Measurements from ENCODE around the gene SEPTIN5.
"Not testable (repeated sequence)": the region's sequence is repeated elsewhere in the genome, so short reads cannot be mapped to it uniquely, and the experiment has no call there.

The SEPTIN5 gene

DNA sequence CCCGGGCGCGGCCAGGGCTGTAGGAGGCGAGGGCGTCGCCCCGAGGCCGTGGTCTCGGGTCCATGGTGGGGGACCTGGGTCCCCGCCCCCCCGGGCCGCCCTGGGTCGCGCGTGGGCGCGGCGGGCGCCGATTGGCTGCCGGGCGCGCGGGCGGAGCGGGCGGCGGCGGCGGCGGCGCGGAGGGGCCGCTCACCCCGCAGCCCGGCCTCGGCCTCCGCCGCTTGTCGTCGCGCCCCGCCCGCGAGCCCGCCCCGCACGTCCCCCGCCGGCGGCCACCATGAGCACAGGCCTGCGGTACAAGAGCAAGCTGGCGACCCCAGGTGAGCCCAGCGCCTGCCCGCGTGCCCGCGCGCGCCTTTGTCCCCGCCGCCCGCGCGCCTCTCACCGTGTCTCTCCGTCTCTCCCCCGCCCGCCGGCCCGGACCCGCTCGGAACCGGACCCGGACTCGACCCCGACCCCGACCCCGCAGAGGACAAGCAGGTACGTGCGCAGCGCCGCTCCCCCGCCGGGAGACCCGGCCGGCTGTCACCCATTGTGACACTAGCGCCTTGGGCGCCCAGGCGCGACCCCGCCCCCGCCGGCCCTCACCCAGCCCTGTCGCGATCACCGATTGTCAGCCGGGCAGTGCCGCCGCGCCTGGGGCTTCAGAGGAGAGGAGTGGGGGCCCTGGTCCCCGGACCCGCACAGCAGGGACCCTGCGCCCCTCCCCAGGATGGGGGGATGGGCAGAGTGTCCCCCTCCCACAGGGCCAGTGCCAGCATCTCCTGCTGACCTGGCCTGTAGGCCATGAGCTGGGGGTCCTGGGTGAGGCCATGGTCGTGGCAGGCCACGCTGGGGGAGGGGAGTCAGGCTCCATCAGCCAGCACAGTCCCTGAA is at the start of gene SEPTIN5:
SEPTIN5 (plus strand) TSS at position 192 of the 876 bp plus-strand sequence; CDS start at position 278, 86 bp downstream.
- no peak for DNase-seq

DNA sequence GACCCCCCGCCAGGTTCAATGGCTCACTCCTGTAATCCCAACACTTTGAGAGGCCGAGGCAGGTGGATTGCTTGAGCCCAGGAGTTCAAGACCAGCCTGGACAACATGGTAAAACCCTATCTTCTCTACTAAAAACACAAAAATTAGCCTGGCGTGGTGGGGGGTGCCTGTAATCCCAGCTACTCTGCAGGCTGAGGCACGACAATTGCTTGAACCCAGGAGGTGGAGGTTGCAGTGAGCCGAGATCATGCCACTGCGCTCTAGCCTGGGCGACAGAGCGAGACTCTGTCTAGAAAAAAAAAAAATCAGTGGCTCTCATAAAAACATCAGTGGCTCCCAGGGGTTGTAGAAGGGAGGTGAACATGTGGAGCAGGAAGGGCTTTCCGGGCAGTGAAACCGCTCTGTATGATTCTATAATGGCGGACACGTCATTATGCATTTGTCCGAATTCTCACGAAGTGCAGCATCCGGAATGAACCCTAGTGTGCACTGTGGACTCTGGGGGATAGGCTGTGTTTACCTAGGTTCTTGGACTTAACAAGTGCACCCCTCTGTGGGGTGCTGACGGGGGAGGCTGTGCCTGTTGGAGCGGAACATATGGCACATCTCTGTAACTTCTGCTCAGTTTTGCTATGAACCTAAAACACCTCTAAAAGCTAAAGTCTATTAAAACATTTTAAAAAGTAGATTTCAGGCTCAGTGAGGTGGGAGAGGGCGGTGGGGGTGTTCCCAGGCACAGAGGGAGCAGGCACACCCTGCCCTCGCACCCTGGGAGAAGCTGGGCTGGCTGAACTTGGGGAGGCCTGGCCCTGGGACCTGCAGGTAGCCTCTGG is 49.1 kb upstream of the SEPTIN5 start:
- no peak for DNase-seq

DNA sequence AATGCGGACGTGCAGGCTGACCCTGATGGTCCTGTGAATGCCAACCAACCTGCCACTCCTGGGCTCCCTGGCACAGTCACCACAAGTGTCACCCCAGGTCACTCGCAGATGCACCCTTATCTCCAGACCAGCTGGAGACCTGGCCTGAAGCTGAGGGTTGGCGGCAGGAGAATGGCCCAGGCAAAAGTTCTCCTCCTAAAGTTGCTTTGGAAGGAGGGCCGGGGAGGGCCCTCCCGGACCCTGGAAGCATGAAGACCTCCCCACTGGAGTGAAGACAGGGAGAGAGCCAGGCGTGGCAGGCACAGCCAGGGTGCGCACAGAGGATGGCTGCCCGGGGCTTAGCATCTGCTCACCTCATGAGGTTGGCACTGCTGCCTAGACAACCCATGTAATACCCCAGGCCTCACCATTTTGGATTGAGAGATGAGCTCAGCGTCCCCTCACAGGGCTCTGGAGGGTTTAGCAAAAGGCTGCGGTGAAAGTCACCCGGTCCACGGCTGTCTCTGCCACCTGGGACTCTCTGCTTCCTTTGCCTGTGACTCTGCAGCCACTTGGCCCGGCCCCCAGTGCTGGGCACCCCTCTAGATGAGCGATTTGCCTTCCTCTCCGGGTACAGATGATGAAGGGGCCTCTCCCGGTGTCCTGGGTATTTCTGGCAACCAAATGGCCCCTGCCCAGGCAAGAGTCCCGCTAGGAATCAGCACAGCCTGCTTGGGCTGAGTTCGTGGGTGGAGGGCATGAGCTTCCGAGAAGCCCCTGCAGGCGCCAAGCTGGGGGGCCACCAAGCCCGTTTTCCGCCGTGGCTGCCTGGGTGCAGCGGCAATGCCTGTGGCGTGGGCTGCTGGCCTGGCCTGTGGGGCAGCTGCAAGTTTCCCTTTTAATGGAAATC is 48.3 kb upstream of the SEPTIN5 start:
- DNase-seq, result no peak

DNA sequence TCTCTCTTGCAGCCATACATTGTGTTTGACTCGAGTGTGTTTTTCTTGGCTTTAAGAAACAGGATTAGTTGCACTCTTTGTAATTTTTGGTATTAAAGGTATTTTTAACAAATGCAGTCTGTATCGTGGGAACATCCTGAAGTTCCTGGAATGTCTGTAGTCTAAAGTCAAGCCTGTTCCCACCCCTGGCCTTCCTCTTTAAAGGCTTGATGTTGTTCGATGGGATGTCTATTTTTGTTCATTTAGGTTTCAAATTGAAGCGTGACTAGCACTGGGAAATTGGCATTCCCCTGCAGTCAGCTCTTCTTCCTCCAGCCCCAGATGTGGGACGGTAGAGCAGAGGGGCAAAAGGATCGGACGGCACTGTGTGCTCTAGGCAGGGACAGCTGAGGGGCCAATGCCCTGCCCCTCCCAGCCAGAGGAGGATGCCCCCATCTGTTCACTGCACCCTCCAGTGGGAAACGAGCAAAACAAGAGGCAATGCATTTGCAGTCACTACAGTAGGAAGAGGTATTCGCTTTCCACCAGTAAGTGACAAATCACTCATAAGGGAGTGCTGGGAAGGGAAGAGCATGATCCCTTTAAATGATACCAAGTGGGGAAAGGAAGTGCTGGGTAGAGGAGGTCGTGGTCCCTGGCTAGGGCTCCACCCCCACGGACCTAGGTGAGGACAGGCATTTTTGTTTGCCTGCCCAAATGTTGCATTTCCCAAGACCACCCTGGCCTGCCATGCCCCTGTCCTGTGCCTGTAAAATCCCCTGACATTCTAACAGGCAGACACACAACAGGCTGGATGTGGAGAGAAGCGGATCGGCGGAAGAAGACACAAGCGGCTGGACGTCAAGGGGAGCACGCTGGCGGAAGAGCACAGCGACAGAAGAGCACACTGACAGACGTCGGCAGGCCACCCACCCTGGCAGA is 47.4 kb upstream of the SEPTIN5 start:
- peak; percentile 59 for DNase-seq

DNA sequence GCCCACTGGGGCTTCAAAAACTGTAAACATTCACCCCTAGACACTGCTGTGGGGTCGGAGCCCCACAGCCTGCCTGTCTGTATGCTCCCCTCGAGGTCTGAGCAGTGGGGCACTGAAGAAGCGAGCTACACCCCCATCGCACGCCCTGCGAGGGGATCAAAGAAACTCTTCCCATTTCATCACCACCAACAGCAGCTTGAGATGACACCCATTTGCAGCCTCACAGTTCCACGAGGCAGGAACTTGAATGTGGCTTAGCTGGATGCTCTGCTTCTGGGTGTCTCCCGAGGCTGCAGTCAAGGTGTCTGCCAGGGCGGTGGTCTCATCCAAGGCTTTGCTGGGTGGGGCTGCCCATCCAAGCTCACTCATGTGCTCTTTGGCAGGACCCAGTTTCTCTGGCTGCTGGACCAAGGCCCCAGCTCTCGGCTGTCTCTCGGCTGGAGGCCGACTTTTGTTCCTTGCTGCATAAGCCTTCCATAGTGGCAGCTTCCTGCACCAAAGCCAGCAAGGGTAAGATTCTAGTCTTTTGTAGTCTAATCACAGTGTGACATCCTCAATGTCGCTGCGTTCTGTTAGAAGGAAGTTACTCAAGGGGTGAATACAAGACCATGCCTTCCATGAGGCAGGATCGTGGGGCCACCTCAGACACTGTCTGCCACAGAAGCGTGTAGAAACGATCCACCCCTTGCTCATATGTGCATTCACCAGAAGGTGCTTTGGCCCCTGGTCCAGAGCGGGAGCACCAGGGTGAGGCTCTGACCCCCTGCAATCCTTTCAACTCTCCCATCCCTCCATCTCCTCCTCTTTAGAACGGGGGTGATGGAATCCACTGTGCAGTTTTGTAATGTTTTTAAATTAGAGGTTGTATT is 46.2 kb upstream of the SEPTIN5 start:
- no peak for DNase-seq

DNA sequence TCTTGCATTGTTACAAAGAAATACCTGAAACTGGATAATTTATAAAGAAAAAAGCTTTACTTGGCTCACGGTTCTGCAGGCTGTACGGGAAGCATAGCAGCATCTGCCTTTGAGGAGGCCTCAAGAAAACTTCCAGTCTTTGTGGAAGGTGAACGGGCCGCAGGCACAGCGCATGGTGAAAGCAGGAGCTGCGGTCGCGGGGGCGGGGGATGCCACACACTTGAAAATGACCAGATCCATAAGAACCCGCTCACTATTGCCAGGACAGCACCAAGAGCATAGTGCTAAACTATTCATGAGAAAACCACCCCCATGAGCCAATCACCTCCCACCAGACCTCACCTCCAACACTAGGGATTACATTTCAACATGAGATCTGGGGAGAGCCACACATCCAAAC is 45.6 kb upstream of the SEPTIN5 start:
- DNase-seq, result no peak

DNA sequence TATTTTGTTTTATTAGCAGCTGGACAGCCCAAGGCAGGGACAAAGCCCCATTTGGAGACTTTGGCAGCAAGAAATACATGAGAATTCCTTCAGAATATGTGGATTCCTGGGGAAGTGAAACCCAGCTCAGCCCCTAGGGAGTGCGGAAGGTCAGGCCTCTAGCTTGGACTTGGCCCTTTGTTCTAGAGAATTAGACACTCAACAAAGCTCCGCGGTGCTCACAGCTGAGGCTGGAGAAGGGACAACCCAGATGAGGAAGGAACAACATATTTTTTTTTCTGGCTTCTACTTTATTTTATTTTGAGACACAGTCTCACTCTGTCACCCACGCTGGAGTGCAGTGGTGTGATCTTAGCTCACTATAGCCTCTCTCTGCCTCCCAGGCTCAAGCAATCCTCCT is 44.7 kb upstream of the SEPTIN5 start:
- no peak for DNase-seq

DNA sequence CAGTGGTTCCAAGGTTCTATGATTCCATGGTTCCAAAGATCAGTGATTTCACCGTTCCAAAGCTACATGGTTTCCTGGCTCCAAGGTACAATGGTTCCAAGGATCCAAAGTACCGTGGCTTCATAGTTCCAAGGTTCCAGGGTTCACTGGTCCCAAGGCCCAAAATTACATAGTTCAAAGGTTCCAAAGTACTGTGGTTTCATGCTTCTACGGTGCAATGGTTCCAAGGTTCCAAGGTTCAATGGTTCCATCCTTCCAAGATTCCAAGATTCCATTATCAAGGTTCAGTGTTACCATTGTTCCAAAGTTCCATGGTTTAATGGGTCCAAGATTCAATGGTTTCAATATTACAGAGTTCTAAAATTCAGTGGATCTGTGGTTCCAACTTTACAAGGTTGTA is 43.0 kb upstream of the SEPTIN5 start:
- no peak for DNase-seq

DNA sequence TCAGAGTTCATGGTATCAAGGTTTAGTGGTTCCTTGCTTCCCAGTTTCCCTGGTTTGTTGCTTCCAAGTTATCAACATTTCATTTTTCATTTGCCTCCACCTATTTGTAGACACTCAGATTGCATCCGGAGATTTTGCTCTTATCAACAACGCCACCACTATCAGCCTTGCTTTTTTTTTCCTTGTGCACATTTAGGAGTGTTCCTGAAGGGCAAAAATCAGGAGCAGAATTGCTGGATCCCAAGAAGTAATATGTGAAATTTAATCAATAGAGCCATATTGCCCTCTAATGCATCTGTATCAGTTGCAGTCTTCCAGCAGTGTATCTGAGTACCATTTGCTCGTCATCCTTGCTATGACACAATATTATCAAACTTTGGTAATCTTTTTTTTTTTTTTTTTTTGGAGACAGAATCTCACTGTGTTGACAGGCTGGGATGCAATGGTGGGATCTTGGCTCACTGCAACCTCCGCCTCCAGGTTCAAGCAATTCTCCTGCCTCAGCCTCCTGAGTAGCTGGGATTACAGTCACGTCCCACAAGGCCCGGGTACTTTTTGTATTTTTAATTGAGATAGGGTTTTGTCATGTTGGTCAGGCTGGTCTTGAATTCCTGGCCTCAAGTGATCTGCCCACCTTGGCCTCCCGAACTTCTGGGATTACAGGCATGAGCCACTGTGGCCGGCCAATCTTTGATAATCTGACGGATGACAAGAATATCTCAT is 42.1 kb upstream of the SEPTIN5 start:
- DNase-seq, result no peak

DNA sequence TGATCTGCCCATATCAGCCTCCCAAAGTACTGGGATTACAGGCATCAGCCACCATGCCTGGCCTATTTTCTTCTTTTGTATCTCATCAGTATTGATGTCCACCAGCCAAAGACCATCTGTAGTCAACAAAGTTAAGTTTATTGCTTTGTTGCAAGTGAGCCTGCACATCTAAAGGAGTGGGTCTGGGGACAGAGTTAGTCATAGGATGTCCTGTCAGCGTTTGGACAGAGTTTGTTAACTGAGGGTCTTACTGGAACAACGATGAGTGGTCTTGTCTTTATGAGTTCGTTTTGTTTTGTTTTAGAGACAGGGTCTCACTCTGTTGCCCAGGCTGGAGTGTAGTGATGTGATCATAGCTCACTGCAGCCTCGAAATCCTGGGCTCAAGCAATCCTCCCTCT is 40.6 kb upstream of the SEPTIN5 start:
- DNase-seq, result no peak

DNA sequence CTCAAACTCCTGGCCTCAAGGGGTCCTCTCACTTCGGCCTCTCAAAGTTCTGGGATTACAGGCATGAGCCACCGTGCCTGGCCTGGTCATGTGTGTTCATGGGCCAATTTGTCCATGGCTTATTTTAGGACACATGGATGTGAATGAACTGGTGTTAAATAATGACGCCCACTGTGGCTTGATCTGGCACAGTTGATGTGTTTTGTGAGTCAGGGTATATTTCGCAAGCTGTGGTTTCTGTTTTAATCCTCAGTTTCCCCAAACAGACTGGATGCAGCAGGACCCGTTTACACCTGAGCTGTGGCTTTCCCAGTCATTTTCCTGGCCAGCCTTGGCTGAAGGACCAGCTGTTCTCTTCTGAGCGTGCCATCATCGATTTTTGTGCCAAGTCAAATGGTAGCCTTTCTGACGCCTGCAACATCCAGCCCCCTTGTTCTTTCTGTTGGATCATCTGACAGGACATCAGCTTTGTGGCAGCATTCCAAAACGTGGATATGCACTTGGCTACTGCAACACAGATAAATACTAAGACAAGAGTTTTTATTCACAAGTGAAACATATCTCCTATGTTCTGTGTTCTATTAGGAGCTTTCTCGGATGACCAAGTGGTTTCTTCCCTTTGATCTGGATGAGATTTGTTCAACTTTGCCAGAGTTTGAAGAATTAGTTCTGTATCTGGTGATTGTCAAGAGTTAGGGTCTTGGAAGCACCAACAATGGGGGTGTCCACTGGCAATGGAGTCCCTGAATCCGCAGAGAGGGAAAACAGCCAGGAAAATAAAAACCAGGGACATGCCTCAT is 40.0 kb upstream of the SEPTIN5 start:
- no peak for DNase-seq

DNA sequence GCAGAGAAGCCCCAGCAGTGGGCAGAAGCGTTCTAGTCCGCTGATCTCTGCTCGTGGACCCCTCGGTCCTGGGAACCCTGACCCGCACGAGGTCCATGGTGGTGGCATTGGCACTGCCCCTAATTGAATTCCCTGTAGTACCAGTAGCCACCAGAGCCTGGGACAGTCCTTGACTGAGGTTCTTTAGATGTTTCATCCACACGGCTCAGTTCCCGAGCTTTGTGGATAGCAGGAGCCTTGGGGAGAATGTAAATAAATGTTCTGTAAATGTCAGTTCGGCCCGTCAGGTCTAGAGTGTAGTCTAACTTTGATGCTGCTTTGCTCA is 39.4 kb upstream of the SEPTIN5 start:
- DNase-seq, result no peak

DNA sequence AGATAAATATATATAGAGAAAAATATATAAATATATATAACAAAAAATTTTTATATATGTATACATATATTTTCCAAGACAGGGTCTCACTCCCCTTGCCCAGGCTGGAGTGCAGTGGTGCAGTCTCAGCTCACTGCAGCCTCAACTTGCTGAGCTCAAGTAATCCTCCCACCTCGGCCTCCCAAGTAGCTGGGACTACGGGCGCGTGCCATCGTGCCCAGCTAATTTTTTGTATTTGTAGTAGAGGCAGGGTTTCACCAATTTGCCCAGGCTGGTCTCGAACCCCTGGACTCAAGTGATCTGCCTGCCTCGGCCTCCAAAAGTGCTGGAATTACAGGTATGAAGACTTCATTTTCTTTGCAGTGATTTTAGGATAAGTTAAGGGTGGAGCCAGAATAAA is 38.9 kb upstream of the SEPTIN5 start:
- DNase-seq, result no peak

DNA sequence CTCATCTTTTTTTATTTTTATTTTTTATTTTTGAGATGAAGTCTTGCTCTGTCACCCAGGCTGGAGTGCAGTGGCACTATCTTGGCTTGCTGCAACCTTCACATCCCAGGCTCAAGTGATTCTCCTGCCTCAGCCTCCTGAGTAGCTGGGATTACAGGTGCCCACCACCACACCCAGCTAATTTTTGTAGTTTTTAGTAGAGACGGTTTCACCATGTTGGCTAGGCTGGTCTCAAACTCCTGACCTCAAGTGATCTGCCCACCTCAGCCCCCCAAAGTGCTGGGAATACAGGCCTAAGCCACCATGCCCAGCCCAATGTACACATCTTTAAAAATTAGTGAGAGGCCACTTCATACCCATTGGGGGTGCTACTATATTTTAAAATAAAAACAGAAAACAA is 37.9 kb upstream of the SEPTIN5 start:
- DNase-seq, result not testable (repeated sequence)

DNA sequence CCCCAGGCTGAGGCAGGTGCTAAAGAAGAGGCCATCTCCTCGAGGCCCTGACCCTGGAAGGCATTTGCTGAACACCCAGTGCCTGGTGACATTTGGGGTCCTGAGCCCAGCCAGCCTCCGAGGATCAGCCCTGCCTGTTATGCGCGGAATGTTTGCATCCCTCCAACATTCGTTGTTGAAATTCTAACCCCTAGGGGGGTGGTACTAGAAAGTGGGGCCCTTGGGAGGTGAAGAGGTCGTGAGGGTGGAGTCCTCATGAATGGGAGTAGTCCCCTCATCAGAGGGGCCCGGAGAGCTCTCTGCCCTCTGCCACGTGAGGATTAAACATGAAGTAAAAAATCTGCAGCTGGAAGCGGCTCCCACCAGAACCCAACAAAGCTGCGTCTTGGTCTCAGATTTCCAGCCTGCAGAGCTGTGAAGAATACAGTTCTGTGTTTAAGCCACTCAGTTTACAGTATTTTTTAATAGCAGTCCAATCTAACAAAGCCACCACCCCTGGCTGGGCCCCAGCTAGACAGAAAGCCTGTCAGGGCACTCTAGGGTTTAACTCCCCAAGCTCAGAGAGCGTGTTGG is 35.3 kb upstream of the SEPTIN5 start:
- no peak for DNase-seq

DNA sequence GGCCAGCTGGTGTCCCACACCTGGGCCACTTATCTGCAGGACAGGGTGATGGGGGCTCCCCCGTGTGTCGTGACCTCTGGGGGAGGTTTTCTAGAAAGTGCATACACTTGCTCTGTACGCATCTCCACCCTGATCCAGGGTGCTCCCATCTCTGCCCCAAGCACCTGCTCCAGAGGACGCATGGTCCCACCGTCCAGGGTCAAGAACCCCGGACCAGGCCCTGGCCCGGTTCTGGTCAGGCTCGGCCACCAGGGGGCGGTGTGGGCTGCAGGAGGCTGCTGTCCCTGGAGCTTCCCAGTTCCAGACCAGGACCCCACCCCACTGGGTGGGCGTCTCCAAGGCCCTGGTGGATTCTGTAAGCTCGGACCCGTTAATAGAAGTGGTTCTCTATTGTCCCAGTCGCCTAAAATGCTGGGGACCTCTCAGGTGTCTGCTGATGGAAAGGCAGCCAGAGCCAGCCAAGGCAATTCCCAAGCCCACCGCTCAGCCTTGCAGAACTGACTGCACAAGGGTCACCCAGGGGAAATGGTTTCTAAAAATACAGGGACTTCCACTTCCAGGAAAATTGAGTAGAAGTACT is 34.7 kb upstream of the SEPTIN5 start:
- no peak for DNase-seq

DNA sequence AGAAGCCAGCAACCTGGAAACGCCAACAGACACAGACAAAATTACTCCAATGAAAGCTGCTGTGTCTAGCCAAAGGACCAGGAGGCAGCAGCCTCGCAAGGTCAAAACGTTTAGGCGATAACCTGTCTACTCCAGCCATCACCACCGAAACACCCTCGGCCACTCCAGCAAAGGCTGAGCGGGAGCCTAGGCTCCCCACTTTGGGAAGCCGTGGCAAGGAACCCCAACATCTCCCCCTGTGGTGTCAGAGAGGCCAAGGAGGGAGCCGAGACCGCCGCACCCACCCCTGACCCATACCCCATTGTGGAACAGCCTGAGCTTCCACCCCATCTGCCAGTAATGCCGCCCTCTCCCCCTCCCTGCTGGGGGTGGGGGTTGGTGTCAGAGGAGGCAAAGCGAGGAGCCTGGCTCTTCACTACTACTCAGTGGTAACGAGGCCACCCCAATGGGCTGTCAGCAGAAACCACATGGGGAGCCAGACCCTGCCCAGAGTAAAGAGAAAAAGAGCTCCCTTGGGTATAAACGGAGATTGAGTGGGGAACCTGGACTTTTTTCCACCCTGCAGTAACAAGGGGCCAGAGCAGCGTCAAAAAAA is 33.9 kb upstream of the SEPTIN5 start:
- no peak for DNase-seq

Data from fibroblast of skin of right quadriceps (primary cell).